IgD-negative memory B cell (primary cell): ENCODE results near the gene DNM3. TPM values are rescaled to one million over a fixed set of nuclear protein-coding genes. Genes with fewer than 3 reads are reported as not detected.
"Not testable (repeated sequence)": the region's sequence is repeated elsewhere in the genome, so short reads cannot be mapped to it uniquely, and the experiment has no call there.

ENCODE experiments used
- H3K27ac Mint-ChIP-seq, 3 donors: one replicate each; pipeline ENCODE4 v1.8.0; 2020 to 2022; ENCODE audit warnings: mild to moderate bottlenecking in 3 of 3, mixed read lengths in 3 of 3, moderate library complexity in 1 of 3
- H3K27me3 Mint-ChIP-seq: one replicate; pipeline ENCODE4 v1.8.0; 2021; ENCODE audit warnings: mixed read lengths
- H3K36me3 Mint-ChIP-seq: one replicate; pipeline ENCODE4 v1.8.0; 2020; ENCODE audit warnings: mild to moderate bottlenecking, mixed read lengths
- H3K4me1 Mint-ChIP-seq, 3 donors: one replicate each; pipeline ENCODE4 v1.8.0; 2020 to 2022; ENCODE audit warnings: mixed read lengths in 3 of 3, mild to moderate bottlenecking in 1 of 3
- H3K4me3 Mint-ChIP-seq, 4 donors: one replicate each; pipeline ENCODE4 v1.8.0; 2020 to 2022; ENCODE audit warnings: mild to moderate bottlenecking in 4 of 4, mixed read lengths in 4 of 4, moderate library complexity in 3 of 4
- H3K9me3 Mint-ChIP-seq, 3 donors: one replicate each; pipeline ENCODE4 v1.8.0; 2020 to 2021; ENCODE audit warnings: mixed read lengths in 3 of 3, mild to moderate bottlenecking in 1 of 3
- polyA plus RNA-seq: library from polyadenylated mRNA; unstranded; fragments of 300-500 nt; fragmentation: Illumina TruSeq; gene quantifications from one replicate; pipeline ENCODE4 v1.2.3, GENCODE V29; 2021

The DNM3 gene
- polyA plus RNA-seq, 1 donor from 2014 or later = 0.39 TPM

DNA sequence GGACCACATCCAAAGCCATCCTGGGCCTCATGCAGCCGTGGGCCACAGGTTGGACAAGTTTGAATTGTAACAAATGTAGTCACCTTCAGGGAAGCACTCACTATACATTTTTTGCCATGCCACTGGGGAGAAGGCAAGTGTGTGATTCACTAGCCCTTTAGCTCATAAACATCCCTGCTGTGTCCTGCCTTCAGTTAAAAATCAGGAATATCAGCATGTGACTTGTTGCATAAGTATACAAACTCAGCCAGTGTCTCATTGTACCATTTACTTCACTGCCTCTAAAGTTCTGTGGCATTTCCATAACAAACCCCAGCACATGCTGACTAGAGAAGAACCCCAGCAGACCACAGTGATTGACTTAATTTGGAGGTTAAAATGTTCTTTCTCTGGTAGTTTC lies 437.2 kb downstream of the DNM3 start:
- Mint-ChIP-seq H3K27ac (no peak overlapping the region), H3K9me3 (no peaks in the 10 kb centered on the region), H3K4me3 (no peak overlapping the region), H3K36me3 (peaks cover 8% of the 10 kb centered on the region), H3K27me3 (no peaks in the 10 kb centered on the region), H3K4me1 (peaks cover 4 to 11% (median 6%) of the 10 kb centered on the region in 3 donors)

GRCh38 chr1:172279939-172280636 lies 438.8 kb downstream of the DNM3 start:
- no peak overlapping the region for H3K4me3 Mint-ChIP-seq
- peaks cover 0 to 4% (median 0%) of the 10 kb centered on the region in 3 donors for H3K4me1 Mint-ChIP-seq
- peak overlapping the region in 1 of 3 donors; percentile 83 for H3K27ac Mint-ChIP-seq
- H3K9me3 Mint-ChIP-seq = no peaks in the 10 kb centered on the region
- no peaks in the 10 kb centered on the region for H3K27me3 Mint-ChIP-seq
- H3K36me3 Mint-ChIP-seq = peaks cover 8% of the 10 kb centered on the region

GRCh38 chr1:172283766-172284165 lies 442.5 kb downstream of the DNM3 start:
- Mint-ChIP-seq H3K4me1 (peaks cover 0 to 5% (median 2%) of the 10 kb centered on the region in 3 donors), H3K27me3 (no peaks in the 10 kb centered on the region), H3K9me3 (no peaks in the 10 kb centered on the region), H3K4me3 (no peak overlapping the region), H3K27ac (no peak overlapping the region), H3K36me3 (peaks cover 5% of the 10 kb centered on the region)

GRCh38 chr1:172286629-172287076 lies 445.4 kb downstream of the DNM3 start:
- H3K27ac Mint-ChIP-seq = no peak overlapping the region
- H3K27me3 Mint-ChIP-seq = no peaks in the 10 kb centered on the region
- H3K4me3 Mint-ChIP-seq = no peak overlapping the region
- no peaks in the 10 kb centered on the region for H3K36me3 Mint-ChIP-seq
- H3K4me1 Mint-ChIP-seq = peaks cover 0 to 5% (median 2%) of the 10 kb centered on the region in 3 donors
- H3K9me3 Mint-ChIP-seq = no peaks in the 10 kb centered on the region

- no peaks in the 10 kb centered on the region for H3K36me3 Mint-ChIP-seq
These were observed 445.9 kb downstream of the DNM3 start for GRCh38 chr1:172287208-172287607.

GRCh38 chr1:172288581-172288980 lies 447.3 kb downstream of the DNM3 start:
- Mint-ChIP-seq H3K4me1 (peaks cover 0 to 4% (median 2%) of the 10 kb centered on the region in 3 donors), H3K4me3 (no peak overlapping the region), H3K27me3 (no peaks in the 10 kb centered on the region), H3K9me3 (no peaks in the 10 kb centered on the region), H3K27ac (no peak overlapping the region), H3K36me3 (no peaks in the 10 kb centered on the region)

More at GRCh38 chr1:172287208-172287607, 445.9 kb downstream of the DNM3 start:
- peaks cover 0 to 4% (median 2%) of the 10 kb centered on the region in 3 donors for H3K4me1 Mint-ChIP-seq
- H3K27me3 Mint-ChIP-seq = no peaks in the 10 kb centered on the region
- no peak overlapping the region for H3K27ac Mint-ChIP-seq
- no peak overlapping the region for H3K4me3 Mint-ChIP-seq
- no peaks in the 10 kb centered on the region for H3K9me3 Mint-ChIP-seq

DNA sequence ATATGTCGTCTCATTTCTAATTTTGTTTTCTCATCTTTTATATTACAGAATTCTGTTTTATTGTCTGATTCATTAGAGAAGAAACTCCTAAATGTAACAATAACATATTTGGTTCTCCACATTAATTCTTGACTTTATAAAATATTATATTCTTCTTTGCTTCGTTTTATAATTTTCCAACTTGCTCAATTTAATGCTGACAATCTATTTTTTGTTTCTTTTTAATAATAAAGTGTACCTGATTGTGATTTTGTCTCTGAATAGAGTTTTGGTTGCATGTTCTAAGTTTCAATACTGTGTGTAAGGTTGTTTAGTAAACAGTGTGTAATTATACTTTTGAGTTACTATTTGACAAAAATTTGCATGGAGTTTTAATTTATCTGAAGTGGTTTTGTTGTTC lies 448.1 kb downstream of the DNM3 start:
- H3K27ac Mint-ChIP-seq = no peak overlapping the region
- peaks cover 0 to 4% (median 2%) of the 10 kb centered on the region in 3 donors for H3K4me1 Mint-ChIP-seq
- no peaks in the 10 kb centered on the region for H3K36me3 Mint-ChIP-seq
- no peaks in the 10 kb centered on the region for H3K9me3 Mint-ChIP-seq
- H3K27me3 Mint-ChIP-seq = no peaks in the 10 kb centered on the region
- H3K4me3 Mint-ChIP-seq = no peak overlapping the region

- no peaks in the 10 kb centered on the region for H3K36me3 Mint-ChIP-seq
- no peaks in the 10 kb centered on the region for H3K4me1 Mint-ChIP-seq
- no peak overlapping the region for H3K4me3 Mint-ChIP-seq
- no peaks in the 10 kb centered on the region for H3K27me3 Mint-ChIP-seq
- no peak overlapping the region for H3K27ac Mint-ChIP-seq
- no peaks in the 10 kb centered on the region for H3K9me3 Mint-ChIP-seq
These were observed 451.5 kb downstream of the DNM3 start for GRCh38 chr1:172292840-172293239.

- Mint-ChIP-seq H3K36me3 (no peaks in the 10 kb centered on the region), H3K27ac (no peak overlapping the region), H3K27me3 (peaks cover 1% of the 10 kb centered on the region), H3K4me3 (no peak overlapping the region), H3K9me3 (no peaks in the 10 kb centered on the region), H3K4me1 (peaks cover 0 to 5% (median 2%) of the 10 kb centered on the region in 3 donors)
These were observed 452.1 kb downstream of the DNM3 start for GRCh38 chr1:172293429-172293828.

DNA sequence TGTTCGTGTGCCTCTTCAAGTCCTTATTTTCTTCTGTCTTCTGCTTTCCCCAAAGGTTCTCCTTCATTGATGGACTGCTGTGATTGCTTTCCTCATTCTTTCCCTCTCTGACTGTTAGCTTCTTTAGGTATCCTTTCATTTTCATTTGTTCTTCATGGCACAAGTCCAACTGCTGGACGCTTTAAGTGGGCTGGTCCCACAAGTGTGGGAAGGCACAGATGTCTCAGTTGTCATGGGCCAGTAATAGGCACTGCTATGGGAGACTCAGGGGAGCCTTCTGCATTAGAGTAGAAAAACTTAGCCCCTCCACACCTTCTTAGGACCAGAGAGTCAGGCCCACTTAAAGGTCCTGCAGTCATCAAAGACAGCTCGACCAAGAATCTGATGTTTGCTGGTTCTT lies 456.8 kb downstream of the DNM3 start:
- no peak overlapping the region for H3K4me3 Mint-ChIP-seq
- peak overlapping the region in 1 of 3 donors; percentile 72 for H3K27ac Mint-ChIP-seq

GRCh38 chr1:172298911-172299310 lies 457.6 kb downstream of the DNM3 start:
- Mint-ChIP-seq H3K36me3 (no peaks in the 10 kb centered on the region), H3K27me3 (peaks cover 1% of the 10 kb centered on the region), H3K9me3 (peaks cover 1 to 6% (median 3%) of the 10 kb centered on the region in 3 donors), H3K27ac (peak overlapping the region in 1 of 3 donors; percentile 72), H3K4me1 (peaks cover 0 to 10% (median 2%) of the 10 kb centered on the region in 3 donors), H3K4me3 (no peak overlapping the region)

More for the DNA sequence above, 456.8 kb downstream of the DNM3 start:
- H3K27me3 Mint-ChIP-seq = peaks cover 1% of the 10 kb centered on the region
- peaks cover 0 to 10% (median 2%) of the 10 kb centered on the region in 3 donors for H3K4me1 Mint-ChIP-seq
- H3K36me3 Mint-ChIP-seq = no peaks in the 10 kb centered on the region
- H3K9me3 Mint-ChIP-seq = peaks cover 1 to 3% (median 3%) of the 10 kb centered on the region in 3 donors

- peaks cover 1% of the 10 kb centered on the region for H3K27me3 Mint-ChIP-seq
- no peaks in the 10 kb centered on the region for H3K36me3 Mint-ChIP-seq
- no peak overlapping the region for H3K27ac Mint-ChIP-seq
- peaks cover 0 to 10% (median 2%) of the 10 kb centered on the region in 3 donors for H3K4me1 Mint-ChIP-seq
- H3K4me3 Mint-ChIP-seq = no peak overlapping the region
- H3K9me3 Mint-ChIP-seq = peaks cover 1 to 8% (median 5%) of the 10 kb centered on the region in 3 donors
These were observed 458.2 kb downstream of the DNM3 start for GRCh38 chr1:172299515-172299914.

GRCh38 chr1:172307508-172307907 lies 466.2 kb downstream of the DNM3 start:
- not testable (repeated sequence) for H3K36me3 Mint-ChIP-seq

GRCh38 chr1:172308142-172308541 lies 466.8 kb downstream of the DNM3 start:
- Mint-ChIP-seq H3K27me3 (no peaks in the 10 kb centered on the region), H3K27ac (no peak overlapping the region), H3K4me1 (peaks cover 0 to 17% (median 8%) of the 10 kb centered on the region in 3 donors), H3K9me3 (peaks cover 3 to 11% (median 4%) of the 10 kb centered on the region in 3 donors), H3K4me3 (no peak overlapping the region), H3K36me3 (peaks cover 2% of the 10 kb centered on the region)

More at GRCh38 chr1:172307508-172307907, 466.2 kb downstream of the DNM3 start:
- Mint-ChIP-seq H3K4me1 (peaks cover 0 to 17% (median 8%) of the 10 kb centered on the region in 3 donors), H3K9me3 (peaks cover 4 to 11% (median 5%) of the 10 kb centered on the region in 3 donors)
- not testable (repeated sequence) for H3K4me3 Mint-ChIP-seq, H3K27me3 Mint-ChIP-seq, H3K27ac Mint-ChIP-seq

GRCh38 chr1:172308577-172308976 lies 467.3 kb downstream of the DNM3 start:
- H3K4me1 Mint-ChIP-seq = peaks cover 0 to 17% (median 8%) of the 10 kb centered on the region in 3 donors
- peaks cover 3 to 8% (median 4%) of the 10 kb centered on the region in 3 donors for H3K9me3 Mint-ChIP-seq
- no peaks in the 10 kb centered on the region for H3K27me3 Mint-ChIP-seq
- H3K4me3 Mint-ChIP-seq = no peak overlapping the region
- H3K27ac Mint-ChIP-seq = no peak overlapping the region
- H3K36me3 Mint-ChIP-seq = peaks cover 2% of the 10 kb centered on the region

- Mint-ChIP-seq H3K4me1 (peaks cover 0 to 2% (median 0%) of the 10 kb centered on the region in 3 donors), H3K27ac (no peak overlapping the region), H3K9me3 (no peaks in the 10 kb centered on the region), H3K4me3 (no peak overlapping the region), H3K36me3 (no peaks in the 10 kb centered on the region), H3K27me3 (no peaks in the 10 kb centered on the region)
These were observed 479.4 kb downstream of the DNM3 start for GRCh38 chr1:172320733-172321132.
